Activated CD4-positive, alpha-beta T cell treated with anti-CD3 and anti-CD28 coated beads, Interleukin-2, amount 10 ng/mL, durations not matched to agents 24 days and 14 days (primary cell): ENCODE results near the gene GTPBP1. TPM values are rescaled to one million over a fixed set of nuclear protein-coding genes. Genes with fewer than 3 reads are reported as not detected.

Experiments used
- DNase-seq: peaks from one replicate; pipeline ENCODE4 v3.0.0; 2022
- H3K27ac Mint-ChIP-seq: one replicate; pipeline ENCODE4 v1.8.0; 2022; ENCODE audit warnings: mild to moderate bottlenecking, mixed read lengths
- H3K27me3 Mint-ChIP-seq: one replicate; pipeline ENCODE4 v1.8.0; 2022; ENCODE audit warnings: mixed read lengths
- H3K36me3 Mint-ChIP-seq: one replicate; pipeline ENCODE4 v1.8.0; 2022; ENCODE audit warnings: low read depth, mild to moderate bottlenecking, mixed read lengths
- H3K4me1 Mint-ChIP-seq: one replicate; pipeline ENCODE4 v1.8.0; 2021; ENCODE audit warnings: mixed read lengths
- H3K4me3 Mint-ChIP-seq: one replicate; pipeline ENCODE4 v1.8.0; 2022; ENCODE audit warnings: mild to moderate bottlenecking, moderate library complexity, mixed read lengths
- H3K9me3 Mint-ChIP-seq: one replicate; pipeline ENCODE4 v1.8.0; 2021; ENCODE audit warnings: mixed read lengths
- intact Hi-C: fragments of 100-400 bp; cut with micrococcal nuclease; formaldehyde crosslinking; loops from one replicate; pipeline ENCODE4 v1.15.1; 2023
- total RNA-seq: library from RNA; stranded (reverse); gene quantifications from 2 replicates; pipeline ENCODE4 v1.2.3, GENCODE V29; 2022

GTPBP1 gene
- total RNA-seq, 1 donor from 2014 or later = 102 TPM

- H3K4me1 Mint-ChIP-seq = peaks cover 35% of the 10 kb centered on the region
- H3K27ac Mint-ChIP-seq = peak overlapping the region; percentile 49
- H3K9me3 Mint-ChIP-seq = no peaks in the 10 kb centered on the region
- no peak overlapping the region for H3K4me3 Mint-ChIP-seq
- DNase-seq = no peak
- intact Hi-C loops = no loop called here
- H3K27me3 Mint-ChIP-seq = no peaks in the 10 kb centered on the region
- H3K36me3 Mint-ChIP-seq = peaks cover 71% of the 10 kb centered on the region
Observed at GRCh38 chr22:38735126-38735464, 29.4 kb downstream of the GTPBP1 start.

GRCh38 chr22:38735465-38736256 is 29.9 kb downstream of the GTPBP1 start:
- Mint-ChIP-seq H3K27ac (peak overlapping the region; percentile 49), H3K4me3 (no peak overlapping the region), H3K4me1 (peaks cover 35% of the 10 kb centered on the region), H3K9me3 (no peaks in the 10 kb centered on the region), H3K27me3 (no peaks in the 10 kb centered on the region), H3K36me3 (peaks cover 67% of the 10 kb centered on the region)
- DNase-seq = peak; percentile 71
- intact Hi-C loops = no loop called here

- Mint-ChIP-seq H3K4me1 (peaks cover 38% of the 10 kb centered on the region), H3K27ac (peak overlapping the region; percentile 49), H3K27me3 (no peaks in the 10 kb centered on the region), H3K36me3 (peaks cover 68% of the 10 kb centered on the region), H3K9me3 (no peaks in the 10 kb centered on the region), H3K4me3 (no peak overlapping the region)
- intact Hi-C loops = no loop called here
- no peak for DNase-seq
Observed at GRCh38 chr22:38736257-38736570, 30.5 kb downstream of the GTPBP1 start.

DNA sequence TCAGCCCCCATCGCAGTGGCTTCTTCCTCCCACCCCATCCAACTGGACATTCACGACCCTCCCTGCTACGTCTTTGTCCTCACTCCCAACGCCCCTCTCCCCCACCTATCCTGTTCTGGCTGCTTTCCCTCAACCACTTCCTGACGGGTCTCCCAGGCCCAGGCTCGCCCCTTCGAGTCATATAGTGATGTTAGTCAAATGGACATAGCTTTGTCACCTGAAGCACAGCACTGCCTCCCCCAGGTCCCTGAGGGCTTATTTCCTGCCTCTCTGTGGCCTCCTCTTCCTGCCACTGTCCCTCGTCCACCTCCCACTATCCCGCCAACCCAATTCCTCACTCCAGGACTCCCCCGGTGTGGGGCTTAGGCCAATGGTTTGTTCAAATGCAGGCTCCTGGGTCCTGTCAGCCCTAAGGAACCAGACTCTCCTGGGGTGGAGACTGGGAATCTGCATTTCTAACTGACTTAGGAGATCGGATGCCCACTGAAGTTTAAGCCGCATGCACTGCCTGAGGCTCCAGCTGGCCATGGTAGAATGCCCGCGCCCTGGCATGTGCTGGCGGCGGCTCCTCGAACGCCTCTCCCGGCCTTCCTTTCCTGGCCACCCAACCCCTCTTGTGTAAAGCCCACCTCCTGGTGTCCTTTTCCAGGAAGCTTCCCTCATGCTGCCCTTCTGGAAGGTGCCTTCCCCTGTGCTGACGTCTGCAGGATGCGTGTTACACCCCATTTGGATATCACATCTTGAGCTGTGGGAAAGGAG is 31.7 kb downstream of the GTPBP1 start:
- intact Hi-C loops = no loop called here
- Mint-ChIP-seq H3K4me3 (no peak overlapping the region), H3K27me3 (no peaks in the 10 kb centered on the region), H3K9me3 (no peaks in the 10 kb centered on the region), H3K36me3 (peaks cover 76% of the 10 kb centered on the region), H3K4me1 (peaks cover 40% of the 10 kb centered on the region), H3K27ac (peak overlapping the region; percentile 63)
- DNase-seq = no peak

DNA sequence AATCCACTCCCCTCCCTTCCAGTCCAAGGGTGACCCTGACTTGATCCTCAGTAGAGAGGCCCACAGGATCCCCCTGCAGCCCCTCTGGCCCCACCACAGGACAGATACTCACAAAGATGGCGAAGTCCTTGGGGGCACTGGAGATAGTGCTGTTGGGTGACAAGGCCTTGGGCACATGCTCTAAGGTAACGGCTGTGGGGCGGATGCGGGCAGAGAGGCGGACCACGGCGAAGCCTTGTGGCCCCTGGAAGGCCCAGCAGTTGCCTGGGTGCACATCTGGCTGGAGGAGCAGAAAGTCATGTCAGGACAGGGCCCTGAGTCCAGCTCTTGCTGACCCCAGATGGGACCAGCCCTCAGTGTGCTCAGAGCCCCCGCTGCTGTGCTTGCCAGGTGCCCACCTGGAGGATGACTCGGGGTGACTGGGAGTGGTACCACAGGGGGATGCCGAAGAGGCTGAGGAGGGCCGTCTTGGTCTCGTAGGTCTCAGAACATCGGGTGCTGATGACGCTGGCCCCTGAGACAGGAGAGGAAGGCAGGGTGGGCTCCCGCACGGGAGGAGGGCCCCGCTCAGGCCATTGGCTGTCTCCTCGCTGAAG is 32.8 kb downstream of the GTPBP1 start:
- H3K27me3 Mint-ChIP-seq = no peaks in the 10 kb centered on the region
- intact Hi-C loops = no loop called here
- H3K4me1 Mint-ChIP-seq = peaks cover 34% of the 10 kb centered on the region
- H3K36me3 Mint-ChIP-seq = peaks cover 81% of the 10 kb centered on the region
- H3K4me3 Mint-ChIP-seq = no peak overlapping the region
- no peak for DNase-seq
- no peaks in the 10 kb centered on the region for H3K9me3 Mint-ChIP-seq
- H3K27ac Mint-ChIP-seq = peak overlapping the region; percentile 76

DNA sequence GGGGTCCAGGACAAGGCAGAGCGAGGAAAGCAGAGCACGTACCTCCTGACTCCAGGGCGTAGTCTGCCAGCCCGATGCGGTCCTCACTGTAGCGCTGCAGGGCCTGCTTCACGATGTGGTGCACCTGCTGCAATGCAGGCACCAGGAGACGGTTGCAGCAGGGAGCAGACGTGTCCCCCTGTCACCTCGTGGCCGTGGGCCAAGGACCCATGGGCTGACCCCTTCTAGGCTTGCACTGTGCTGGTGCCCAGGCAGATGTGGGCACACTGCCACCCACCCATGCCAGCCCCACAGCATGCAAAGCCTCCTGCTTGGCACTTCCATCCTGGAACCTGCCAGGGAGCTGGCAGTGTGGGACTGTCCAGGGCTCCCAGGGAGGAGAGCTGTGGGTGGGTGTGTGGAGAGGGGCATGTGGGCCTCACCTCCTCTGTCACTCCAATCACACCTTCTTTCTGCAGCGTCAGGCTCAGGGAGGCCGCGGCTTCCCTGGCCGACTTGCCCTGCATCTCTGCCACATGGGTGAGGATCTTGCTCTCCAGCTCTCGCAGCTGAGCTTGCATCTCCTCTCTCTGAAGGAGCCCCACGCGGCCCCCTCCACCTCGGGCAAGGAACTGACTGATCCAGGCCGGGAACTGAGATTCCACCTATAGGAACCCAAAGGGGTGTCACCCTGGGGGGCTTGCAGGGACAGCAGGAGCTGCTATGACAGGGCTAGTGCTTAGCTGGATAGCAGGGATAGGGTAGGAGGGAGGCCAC is 33.7 kb downstream of the GTPBP1 start:
- H3K27me3 Mint-ChIP-seq = no peaks in the 10 kb centered on the region
- intact Hi-C loops = no loop called here
- no peak for DNase-seq
- peaks cover 30% of the 10 kb centered on the region for H3K4me1 Mint-ChIP-seq
- H3K36me3 Mint-ChIP-seq = peaks cover 78% of the 10 kb centered on the region
- no peak overlapping the region for H3K4me3 Mint-ChIP-seq
- H3K27ac Mint-ChIP-seq = peak overlapping the region; percentile 17
- H3K9me3 Mint-ChIP-seq = no peaks in the 10 kb centered on the region

- Mint-ChIP-seq H3K4me1 (peaks cover 24% of the 10 kb centered on the region), H3K9me3 (no peaks in the 10 kb centered on the region), H3K36me3 (peaks cover 79% of the 10 kb centered on the region), H3K27me3 (no peaks in the 10 kb centered on the region), H3K27ac (peak overlapping the region; percentile 17), H3K4me3 (no peak overlapping the region)
- no peak for DNase-seq
- intact Hi-C loops = no loop called here
Observed at GRCh38 chr22:38740116-38740723, 34.5 kb downstream of the GTPBP1 start.

DNA sequence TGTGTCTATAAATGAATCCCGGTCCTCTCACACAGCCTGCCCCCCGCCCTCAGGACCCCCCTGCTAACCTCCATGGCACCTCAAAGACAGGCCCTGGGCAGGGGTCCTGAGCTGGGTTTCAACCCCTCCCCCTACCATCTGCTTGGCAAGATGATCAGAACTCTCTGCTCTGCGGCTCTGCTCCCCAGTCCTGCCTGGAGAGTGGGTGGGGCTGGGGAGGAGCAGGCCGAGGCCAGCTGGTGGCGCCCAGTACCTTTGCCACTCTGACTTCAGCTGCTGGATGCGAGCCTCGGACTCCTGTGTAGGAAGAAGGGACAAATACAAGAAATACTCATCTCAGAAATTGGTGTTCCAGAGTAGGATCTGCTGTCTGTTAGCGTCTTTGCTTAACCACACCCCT is 35.0 kb downstream of the GTPBP1 start:
- intact Hi-C loops = no loop called here
- Mint-ChIP-seq H3K36me3 (peaks cover 80% of the 10 kb centered on the region), H3K4me3 (no peak overlapping the region), H3K4me1 (peaks cover 22% of the 10 kb centered on the region), H3K27me3 (no peaks in the 10 kb centered on the region), H3K9me3 (no peaks in the 10 kb centered on the region), H3K27ac (peak overlapping the region; percentile 45)
- DNase-seq = no peak

DNA sequence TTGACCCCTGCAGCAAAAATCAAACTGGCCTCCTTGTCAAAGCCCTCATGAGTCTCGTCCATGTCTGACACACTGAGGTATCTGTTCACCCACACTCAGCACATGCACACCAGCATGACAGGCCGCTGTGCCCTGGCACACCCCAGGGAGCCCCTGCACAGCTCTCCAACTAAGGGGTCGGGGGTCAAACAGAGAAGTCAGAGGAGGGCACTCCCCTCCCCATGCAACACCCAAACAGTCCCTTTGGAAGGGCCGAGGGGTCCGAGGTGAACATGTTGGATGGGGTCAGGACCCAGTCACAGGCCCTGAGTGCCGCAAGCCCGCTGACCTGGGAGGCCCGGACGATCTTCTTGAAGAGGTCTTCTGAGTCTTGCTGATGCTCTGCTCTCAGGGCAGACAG is 35.4 kb downstream of the GTPBP1 start:
- no peak overlapping the region for H3K4me3 Mint-ChIP-seq
- H3K4me1 Mint-ChIP-seq = peaks cover 18% of the 10 kb centered on the region
- intact Hi-C loops = no loop called here
- no peak for DNase-seq
- no peaks in the 10 kb centered on the region for H3K27me3 Mint-ChIP-seq
- H3K27ac Mint-ChIP-seq = peak overlapping the region; percentile 45
- peaks cover 81% of the 10 kb centered on the region for H3K36me3 Mint-ChIP-seq
- no peaks in the 10 kb centered on the region for H3K9me3 Mint-ChIP-seq

DNA sequence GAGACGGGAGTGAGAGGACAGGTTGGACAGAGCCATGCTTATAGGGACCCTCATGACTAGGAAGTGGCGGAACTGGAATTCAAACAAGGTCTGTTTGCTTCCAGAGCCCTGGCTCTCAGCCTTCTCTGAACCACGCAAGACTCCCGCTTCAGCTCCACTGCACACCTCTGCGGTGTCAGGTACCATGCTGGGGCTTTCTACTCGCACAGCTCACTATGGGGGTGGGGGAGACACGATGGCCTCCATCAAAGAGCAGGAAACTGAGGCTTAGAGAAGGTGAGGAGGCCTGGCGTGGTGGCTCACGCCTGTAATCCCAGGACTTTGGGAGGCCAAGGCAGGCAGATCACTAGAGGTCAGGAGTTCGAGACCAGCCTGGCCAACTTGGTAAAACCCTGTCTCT is 35.8 kb downstream of the GTPBP1 start:
- Mint-ChIP-seq H3K36me3 (peaks cover 79% of the 10 kb centered on the region), H3K27me3 (no peaks in the 10 kb centered on the region), H3K4me3 (no peak overlapping the region), H3K4me1 (peaks cover 17% of the 10 kb centered on the region), H3K9me3 (no peaks in the 10 kb centered on the region), H3K27ac (peak overlapping the region; percentile 45)
- DNase-seq = no peak
- intact Hi-C loops = no loop called here

- Mint-ChIP-seq H3K9me3 (no peaks in the 10 kb centered on the region), H3K4me3 (no peak overlapping the region), H3K27ac (no peak overlapping the region)
Observed at GRCh38 chr22:38742176-38742942, 36.6 kb downstream of the GTPBP1 start.

GRCh38 chr22:38744981-38745380 is 39.2 kb downstream of the GTPBP1 start:
- intact Hi-C loops = no loop called here
- Mint-ChIP-seq H3K4me3 (no peak overlapping the region), H3K4me1 (peaks cover 17% of the 10 kb centered on the region), H3K27me3 (no peaks in the 10 kb centered on the region), H3K27ac (peak overlapping the region; percentile 36), H3K9me3 (no peaks in the 10 kb centered on the region), H3K36me3 (peaks cover 72% of the 10 kb centered on the region)
- DNase-seq = no peak

More at GRCh38 chr22:38742176-38742942, 36.6 kb downstream of the GTPBP1 start:
- no peak for DNase-seq
- peaks cover 15% of the 10 kb centered on the region for H3K4me1 Mint-ChIP-seq
- no peaks in the 10 kb centered on the region for H3K27me3 Mint-ChIP-seq
- peaks cover 72% of the 10 kb centered on the region for H3K36me3 Mint-ChIP-seq
- intact Hi-C loops = no loop called here
